CD4-positive, alpha-beta T cell treated with Interferon alpha-2 for 1 hour (primary cell): ENCODE measurements around the gene CUX1.
A peak's percentile ranks its signal among the peaks of the same experiment; 100 is the strongest.

ENCODE experiments used
- DNase-seq, 2 donors: peaks; one replicate each; pipeline ENCODE4 v3.0.0-alpha.2; 2020 to 2022

Gene CUX1

GRCh38 chr7:102059524-102059923 lies 242.1 kb downstream of the CUX1 start:
- DNase-seq = no peak

- DNase-seq = no peak
Measured at GRCh38 chr7:102061354-102061945, 244.0 kb downstream of the CUX1 start.

- peak; percentile 23 to 72 for DNase-seq
Measured at GRCh38 chr7:102061981-102062390, 244.6 kb downstream of the CUX1 start.

GRCh38 chr7:102063690-102064180 lies 246.3 kb downstream of the CUX1 start:
- no peak for DNase-seq

GRCh38 chr7:102064361-102065025 lies 247.1 kb downstream of the CUX1 start:
- peak; percentile 31 to 65 for DNase-seq

GRCh38 chr7:102065226-102065625 lies 247.8 kb downstream of the CUX1 start:
- DNase-seq = no peak

GRCh38 chr7:102066476-102066875 lies 249.1 kb downstream of the CUX1 start:
- no peak for DNase-seq

GRCh38 chr7:102068846-102069245 lies 251.4 kb downstream of the CUX1 start:
- DNase-seq = no peak

- DNase-seq = no peak
Measured at GRCh38 chr7:102069931-102070629, 252.7 kb downstream of the CUX1 start.

GRCh38 chr7:102072003-102072402 lies 254.6 kb downstream of the CUX1 start:
- DNase-seq = no peak

- DNase-seq = no peak
Measured at GRCh38 chr7:102072636-102073209, 255.3 kb downstream of the CUX1 start.

- no peak for DNase-seq
Measured at GRCh38 chr7:102073931-102074880, 256.8 kb downstream of the CUX1 start.

- DNase-seq = no peak
Measured at GRCh38 chr7:102075126-102075525, 257.7 kb downstream of the CUX1 start.

GRCh38 chr7:102075553-102076135 lies 258.2 kb downstream of the CUX1 start:
- DNase-seq = no peak

- no peak for DNase-seq
Measured at GRCh38 chr7:102077081-102077480, 259.7 kb downstream of the CUX1 start.

- DNase-seq = no peak
Measured at GRCh38 chr7:102079140-102080018, 262.0 kb downstream of the CUX1 start.

- DNase-seq = no peak
Measured at GRCh38 chr7:102080019-102080433, 262.6 kb downstream of the CUX1 start.

GRCh38 chr7:102080434-102081243 lies 263.2 kb downstream of the CUX1 start:
- no peak for DNase-seq

GRCh38 chr7:102081244-102081627 lies 263.8 kb downstream of the CUX1 start:
- no peak for DNase-seq
